IPS-NIHi7 (cell line): ENCODE results near the gene ETS2.

Source experiments
- DNase-seq: peaks from one replicate; pipeline ENCODE4 v3.0.0; 2012; ENCODE audit warnings: mixed read lengths; ENCODE audit errors: extremely low spot score

Gene ETS2

GRCh38 chr21:38805328-38806152 lies at the start of gene ETS2:
ETS2 (plus strand) TSS chr21:38805929; CDS start chr21:38810035, 4,106 bp downstream.
- peak; percentile 83 for DNase-seq

- no peak for DNase-seq
These were observed 49.0 kb upstream of the ETS2 start for GRCh38 chr21:38756746-38757145.

GRCh38 chr21:38758501-38759214 lies 47.1 kb upstream of the ETS2 start:
- no peak for DNase-seq

GRCh38 chr21:38759413-38759812 lies 46.3 kb upstream of the ETS2 start:
- DNase-seq, result no peak

- DNase-seq, result peak; percentile 22
These were observed 45.5 kb upstream of the ETS2 start for GRCh38 chr21:38760017-38760761.

- DNase-seq, result no peak
These were observed 45.0 kb upstream of the ETS2 start for GRCh38 chr21:38760762-38761155.

- no peak for DNase-seq
These were observed 44.2 kb upstream of the ETS2 start for GRCh38 chr21:38761531-38761930.

- DNase-seq, result no peak
These were observed 40.7 kb upstream of the ETS2 start for GRCh38 chr21:38765056-38765455.

- no peak for DNase-seq
These were observed 38.6 kb upstream of the ETS2 start for GRCh38 chr21:38766987-38767722.

GRCh38 chr21:38768471-38769063 lies 37.2 kb upstream of the ETS2 start:
- DNase-seq, result no peak

- peak; percentile 23 for DNase-seq
These were observed 36.4 kb upstream of the ETS2 start for GRCh38 chr21:38769191-38769780.

- no peak for DNase-seq
These were observed 35.1 kb upstream of the ETS2 start for GRCh38 chr21:38770660-38771059.

- DNase-seq, result no peak
These were observed 34.2 kb upstream of the ETS2 start for GRCh38 chr21:38771536-38771935.

- DNase-seq, result no peak
These were observed 33.1 kb upstream of the ETS2 start for GRCh38 chr21:38772646-38773045.

- no peak for DNase-seq
These were observed 32.3 kb upstream of the ETS2 start for GRCh38 chr21:38773099-38774061.

- DNase-seq, result no peak
These were observed 31.6 kb upstream of the ETS2 start for GRCh38 chr21:38774152-38774551.

GRCh38 chr21:38774586-38775285 lies 31.0 kb upstream of the ETS2 start:
- no peak for DNase-seq

GRCh38 chr21:38775733-38776132 lies 30.0 kb upstream of the ETS2 start:
- no peak for DNase-seq

GRCh38 chr21:38777015-38777414 lies 28.7 kb upstream of the ETS2 start:
- DNase-seq, result no peak
